CD14-positive monocyte (primary cell): ENCODE results near the gene CST9. TPM values are rescaled to one million over a fixed set of nuclear protein-coding genes. Genes with fewer than 3 reads are reported as not detected.

Experiments
- DNase-seq, 3 donors: peaks; one replicate each; pipeline ENCODE4 v3.0.0-alpha.2; 2011 to 2022
- H2AFZ ChIP-seq: 2 replicates; pipeline ENCODE4 v1.6.0; 2012; ENCODE audit warnings: mild to moderate bottlenecking, low read depth, low read length, inconsistent platforms; ENCODE audit not compliant: insufficient read depth, poor library complexity, severe bottlenecking
- H3K27ac ChIP-seq, 2 donors: 1 replicate in 1 of 2; 2 replicates in 1 of 2; pipeline ENCODE4 v1.5.1; 2012 to 2013; ENCODE audit warnings: low read length in 2 of 2, control low read depth in 1 of 2, inconsistent platforms in 1 of 2, low read depth in 1 of 2, mild to moderate bottlenecking in 1 of 2
- H3K27me3 ChIP-seq, 2 donors: one replicate each; pipeline versions ENCODE4 v1.6.0 to v1.6.1; 2011 to 2013; ENCODE audit warnings: low read length in 2 of 2; ENCODE audit not compliant: control insufficient read depth in 2 of 2, insufficient read depth in 2 of 2
- H3K36me3 ChIP-seq, 2 donors: replicated peaks in 1 of 2; 1 replicate in 1 of 2; 2 replicates in 1 of 2; pipeline versions ENCODE4 v1.5.1 to v1.6.1; 2012 to 2013; ENCODE audit warnings: low read length in 2 of 2, control low read depth in 1 of 2, inconsistent platforms in 1 of 2, mild to moderate bottlenecking in 1 of 2; ENCODE audit not compliant: insufficient read depth in 2 of 2, control insufficient read depth in 1 of 2
- H3K4me1 ChIP-seq, 2 donors: 1 replicate in 1 of 2; 2 replicates in 1 of 2; pipeline versions ENCODE4 v1.5.1 to v1.6.1; 2012 to 2013; ENCODE audit warnings: low read length in 2 of 2, control low read depth in 1 of 2, inconsistent platforms in 1 of 2, mild to moderate bottlenecking in 1 of 2, moderate library complexity in 1 of 2; ENCODE audit not compliant: insufficient read depth in 2 of 2, control insufficient read depth in 1 of 2
- H3K4me2 ChIP-seq: replicated peaks from 2 replicates; pipeline ENCODE3; 2012; ENCODE audit warnings: low read length, moderate library complexity, mild to moderate bottlenecking; ENCODE audit not compliant: poor library complexity, severe bottlenecking; ENCODE audit errors: extremely low read depth
- H3K4me3 ChIP-seq, 3 experiments: fragments of 200-600 bp in 1 of 3; sonication (generic) in 1 of 3; replicated peaks in 1 of 3; 1 replicate in 2 of 3; 2 replicates in 1 of 3; pipeline ENCODE4 v1.5.1; 2011 to 2013; ENCODE audit warnings: low read length in 3 of 3, mild to moderate bottlenecking in 3 of 3, control low read depth in 2 of 3, low read depth in 2 of 3, inconsistent platforms in 1 of 3, moderate library complexity in 1 of 3
- H3K79me2 ChIP-seq: 2 replicates; pipeline ENCODE4 v1.6.0; 2012; ENCODE audit warnings: mild to moderate bottlenecking, control low read depth, inconsistent platforms, low read length, moderate library complexity; ENCODE audit not compliant: insufficient read depth
- H3K9ac ChIP-seq: 2 replicates; pipeline ENCODE4 v1.6.0; 2017; ENCODE audit warnings: low read length, mild to moderate bottlenecking; ENCODE audit not compliant: insufficient read depth, poor library complexity, severe bottlenecking
- H3K9me3 ChIP-seq, 2 donors: replicated peaks in 1 of 2; 1 replicate in 1 of 2; 2 replicates in 1 of 2; pipeline versions ENCODE4 v1.5.1 to v1.6.1; 2012 to 2013; ENCODE audit warnings: low read length in 2 of 2, control low read depth in 1 of 2; ENCODE audit not compliant: control insufficient read depth in 1 of 2, insufficient read depth in 1 of 2
- H4K20me1 ChIP-seq: 2 replicates; pipeline ENCODE4 v1.6.0; 2012; ENCODE audit warnings: mild to moderate bottlenecking, low read length, control low read depth, moderate library complexity; ENCODE audit not compliant: insufficient read depth
- H3K27ac Mint-ChIP-seq, 7 donors: one replicate each; pipeline ENCODE4 v1.8.0; 2020; ENCODE audit warnings: mild to moderate bottlenecking in 7 of 7, mixed read lengths in 7 of 7, moderate library complexity in 6 of 7, inconsistent platforms in 2 of 7
- H3K27me3 Mint-ChIP-seq, 3 donors: one replicate each; pipeline ENCODE4 v1.8.0; 2021 to 2022; ENCODE audit warnings: low read depth in 3 of 3, mild to moderate bottlenecking in 3 of 3, mixed read lengths in 3 of 3, moderate library complexity in 3 of 3, inconsistent platforms in 1 of 3
- H3K36me3 Mint-ChIP-seq, 2 donors: one replicate each; pipeline ENCODE4 v1.8.0; 2020; ENCODE audit warnings: mixed read lengths in 2 of 2, inconsistent platforms in 1 of 2, mild to moderate bottlenecking in 1 of 2
- H3K4me1 Mint-ChIP-seq: one replicate; pipeline ENCODE4 v1.8.0; 2020; ENCODE audit warnings: mild to moderate bottlenecking, mixed read lengths
- H3K4me3 Mint-ChIP-seq, 2 donors: one replicate each; pipeline ENCODE4 v1.8.0; 2020; ENCODE audit warnings: mild to moderate bottlenecking in 2 of 2, mixed read lengths in 2 of 2, moderate library complexity in 1 of 2
- H3K9me3 Mint-ChIP-seq, 7 donors: one replicate each; pipeline ENCODE4 v1.8.0; 2020 to 2022; ENCODE audit warnings: mixed read lengths in 7 of 7, mild to moderate bottlenecking in 6 of 7, moderate library complexity in 6 of 7, inconsistent platforms in 2 of 7
- CTCF ChIP-seq: fragments of 200-600 bp; IDR thresholded peaks from one replicate; pipeline ENCODE4 v1.8.0; 2022; ENCODE audit warnings: antibody characterized with exemption, mild to moderate bottlenecking
- WGBS: methylation state at CpG from one replicate; pipeline ENCODE4 v1.1.5; 2013; ENCODE audit warnings: missing lambda C conversion rate; ENCODE audit not compliant: insufficient coverage; 5-methylcytosine and 5-hydroxymethylcytosine counted together
- intact Hi-C, 2 donors: fragments of 100-400 bp; cut with micrococcal nuclease; formaldehyde crosslinking; loops; one replicate each; pipeline versions ENCODE4 v1.15.0 to v1.15.1; 2023
- polyA plus RNA-seq, 3 donors: library from polyadenylated mRNA; depleted of rRNA in 1 of 3; unstranded in 2 of 3; stranded (reverse) in 1 of 3; fragments of 300-500 nt in 2 of 3; fragments of >200 nt in 1 of 3; fragmentation: Illumina TruSeq in 2 of 3; gene quantifications; 1 replicate in 2 of 3; 2 replicates in 1 of 3; pipeline ENCODE4 v1.2.3, GENCODE V29; 2012 to 2021

The CST9 gene
- polyA plus RNA-seq, 3 donors: 0.13 TPM; not detected in 2

- H2AFZ ChIP-seq: no peak overlapping the region
- Mint-ChIP-seq H3K4me3 (no peak overlapping the region), H3K27ac (no peak overlapping the region), H3K27me3 (peaks cover 3 to 14% (median 11%) of the 10 kb centered on the region in 3 donors), H3K9me3 (peaks cover 0 to 1% (median 0%) of the 10 kb centered on the region in 7 donors), H3K4me1 (peaks cover 9% of the 10 kb centered on the region), H3K36me3 (no peaks in the 10 kb centered on the region)
- H3K9me3 ChIP-seq: no peaks in the 10 kb centered on the region
- WGBS: 86% methylated on average over 10 of the region's 13 CpGs
- no peaks in the 10 kb centered on the region for H3K27me3 ChIP-seq
- intact Hi-C loops: no loop called here
- no peak overlapping the region for H3K4me2 ChIP-seq
- TF ChIP-seq CTCF: no peak
- no peaks in the 10 kb centered on the region for H3K79me2 ChIP-seq
- no peak overlapping the region for H3K27ac ChIP-seq
- H3K36me3 ChIP-seq: no peaks in the 10 kb centered on the region
- H3K4me3 ChIP-seq: no peak overlapping the region
- H3K9ac ChIP-seq: no peak overlapping the region
- H4K20me1 ChIP-seq: no peaks in the 10 kb centered on the region
- DNase-seq: no peak
- H3K4me1 ChIP-seq: peaks cover 0 to 4% of the 10 kb centered on the region in 2 donors
Measured at GRCh38 chr20:23586735-23587525, 18.8 kb downstream of the CST9 start.

- Histone ChIP-seq H3K27ac (no peak overlapping the region), H3K9me3 (no peaks in the 10 kb centered on the region), H3K79me2 (no peaks in the 10 kb centered on the region), H3K4me3 (no peak overlapping the region), H3K4me1 (peaks cover 0 to 4% of the 10 kb centered on the region in 2 donors), H3K27me3 (no peaks in the 10 kb centered on the region), H4K20me1 (no peaks in the 10 kb centered on the region), H3K4me2 (no peak overlapping the region), H3K9ac (no peak overlapping the region), H3K36me3 (no peaks in the 10 kb centered on the region), H2AFZ (no peak overlapping the region)
- Mint-ChIP-seq H3K27me3 (peaks cover 3 to 17% (median 11%) of the 10 kb centered on the region in 3 donors), H3K4me3 (no peak overlapping the region), H3K27ac (peak overlapping the region in 2 of 7 donors; percentile 8 to 23), H3K4me1 (peaks cover 9% of the 10 kb centered on the region), H3K9me3 (peaks cover 0 to 3% (median 1%) of the 10 kb centered on the region in 7 donors), H3K36me3 (no peaks in the 10 kb centered on the region)
- intact Hi-C loops: no loop called here
- no peak for DNase-seq
- 100% methylated on average over 1 of the region's 5 CpGs for WGBS
- no peak for TF ChIP-seq CTCF
Measured at GRCh38 chr20:23585808-23586734, 19.6 kb downstream of the CST9 start.
